Activated naive CD8-positive, alpha-beta T cell (primary cell): ENCODE data around the gene KCNN2.

Experiments used
- H3K27ac Mint-ChIP-seq: one replicate; pipeline ENCODE4 v1.8.0; 2021; ENCODE audit warnings: mixed read lengths
- H3K27me3 Mint-ChIP-seq: one replicate; pipeline ENCODE4 v1.8.0; 2021; ENCODE audit warnings: mixed read lengths
- H3K36me3 Mint-ChIP-seq: one replicate; pipeline ENCODE4 v1.8.0; 2021; ENCODE audit warnings: mixed read lengths
- H3K4me1 Mint-ChIP-seq: one replicate; pipeline ENCODE4 v1.8.0; 2021; ENCODE audit warnings: low read depth, mixed read lengths
- H3K4me3 Mint-ChIP-seq: one replicate; pipeline ENCODE4 v1.8.0; 2021; ENCODE audit warnings: mild to moderate bottlenecking, mixed read lengths
- H3K9me3 Mint-ChIP-seq: one replicate; pipeline ENCODE4 v1.8.0; 2021; ENCODE audit warnings: low read depth, mixed read lengths

KCNN2 gene

DNA sequence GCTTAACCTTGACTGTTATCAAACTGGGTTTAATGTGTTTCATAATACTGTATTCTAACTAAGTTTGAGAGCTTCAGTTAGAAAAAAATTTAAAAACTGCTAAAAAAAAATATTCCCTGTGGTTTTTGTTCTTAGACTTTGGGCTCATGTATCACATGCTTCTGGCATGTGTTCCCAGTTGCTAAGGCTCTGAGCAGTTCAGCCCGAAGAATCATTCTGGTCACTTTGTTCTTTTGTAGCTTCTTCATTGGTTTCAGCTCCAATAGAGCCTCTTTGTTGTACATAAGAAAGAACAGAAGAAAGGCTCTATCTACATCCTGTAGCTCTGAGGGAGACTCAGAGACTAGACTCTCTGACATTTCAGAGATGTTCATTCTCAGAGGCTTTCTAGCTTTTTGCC lies 25.6 kb downstream of the KCNN2 start:
- Mint-ChIP-seq H3K4me1 (no peaks in the 10 kb centered on the region), H3K9me3 (no peaks in the 10 kb centered on the region), H3K4me3 (no peak overlapping the region), H3K27me3 (peaks cover 2% of the 10 kb centered on the region), H3K36me3 (no peaks in the 10 kb centered on the region), H3K27ac (no peak overlapping the region)

DNA sequence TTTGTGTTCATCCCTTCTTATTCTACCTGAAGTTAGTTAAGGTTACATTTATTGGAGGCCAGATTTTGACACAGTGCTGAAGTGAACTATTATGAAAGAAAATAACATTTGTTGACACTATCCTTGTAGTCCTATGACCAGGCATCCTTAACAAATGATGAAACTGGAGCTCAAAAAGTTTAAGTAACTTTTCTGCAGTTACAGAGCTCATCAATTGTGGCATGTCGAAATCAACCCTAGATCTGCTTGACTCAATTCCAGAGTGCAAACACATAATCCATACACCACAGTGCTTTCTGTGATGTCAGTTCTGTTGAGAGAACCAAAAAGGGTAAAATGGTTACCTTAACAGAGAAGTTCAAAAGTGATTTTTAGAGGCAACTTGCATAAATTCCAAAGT lies 28.6 kb downstream of the KCNN2 start:
- H3K4me1 Mint-ChIP-seq, result no peaks in the 10 kb centered on the region
- no peak overlapping the region for H3K4me3 Mint-ChIP-seq
- no peak overlapping the region for H3K27ac Mint-ChIP-seq
- no peaks in the 10 kb centered on the region for H3K27me3 Mint-ChIP-seq
- no peaks in the 10 kb centered on the region for H3K36me3 Mint-ChIP-seq
- no peaks in the 10 kb centered on the region for H3K9me3 Mint-ChIP-seq

DNA sequence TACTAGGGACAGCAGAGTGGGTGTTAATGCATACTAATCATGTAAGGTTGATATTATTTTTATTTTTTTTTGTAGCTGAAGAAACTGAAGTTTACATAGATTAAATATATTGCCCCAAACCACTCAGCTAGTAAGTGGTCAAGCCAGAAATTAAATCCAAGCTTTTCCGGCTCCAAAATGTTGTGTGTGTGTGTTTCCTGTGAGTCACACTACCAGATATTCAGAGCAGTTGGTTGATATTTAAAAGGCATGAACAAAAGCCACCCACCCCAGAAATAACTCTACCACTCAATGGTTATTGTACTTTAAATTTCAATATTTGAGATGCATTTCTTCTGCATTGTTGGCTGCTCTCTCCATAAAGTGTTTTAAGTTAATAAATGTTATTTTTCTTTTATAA lies 29.5 kb downstream of the KCNN2 start:
- Mint-ChIP-seq H3K4me1 (no peaks in the 10 kb centered on the region), H3K27ac (no peak overlapping the region), H3K4me3 (no peak overlapping the region), H3K27me3 (no peaks in the 10 kb centered on the region), H3K36me3 (no peaks in the 10 kb centered on the region), H3K9me3 (no peaks in the 10 kb centered on the region)

DNA sequence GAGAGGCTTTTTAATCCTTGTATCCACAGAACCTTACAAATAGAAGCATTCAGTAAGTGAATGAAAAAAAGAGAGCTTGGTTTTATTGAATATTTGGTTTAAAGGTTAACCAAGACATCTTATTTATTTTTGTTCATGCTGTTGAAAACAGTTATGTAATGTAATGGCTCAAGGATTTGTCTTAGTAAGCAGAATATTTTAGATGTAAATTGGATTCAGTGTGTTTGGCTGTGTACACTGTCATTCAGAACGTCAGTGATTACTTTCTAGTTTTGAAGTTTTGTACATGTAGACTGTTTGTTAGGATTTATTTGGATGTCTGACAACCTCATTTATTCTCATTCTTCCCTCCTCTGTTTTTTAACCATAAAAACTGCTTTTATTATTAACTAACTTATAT lies 31.3 kb downstream of the KCNN2 start:
- Mint-ChIP-seq H3K4me1 (no peaks in the 10 kb centered on the region), H3K27ac (no peak overlapping the region), H3K27me3 (no peaks in the 10 kb centered on the region), H3K4me3 (no peak overlapping the region), H3K9me3 (no peaks in the 10 kb centered on the region), H3K36me3 (no peaks in the 10 kb centered on the region)

DNA sequence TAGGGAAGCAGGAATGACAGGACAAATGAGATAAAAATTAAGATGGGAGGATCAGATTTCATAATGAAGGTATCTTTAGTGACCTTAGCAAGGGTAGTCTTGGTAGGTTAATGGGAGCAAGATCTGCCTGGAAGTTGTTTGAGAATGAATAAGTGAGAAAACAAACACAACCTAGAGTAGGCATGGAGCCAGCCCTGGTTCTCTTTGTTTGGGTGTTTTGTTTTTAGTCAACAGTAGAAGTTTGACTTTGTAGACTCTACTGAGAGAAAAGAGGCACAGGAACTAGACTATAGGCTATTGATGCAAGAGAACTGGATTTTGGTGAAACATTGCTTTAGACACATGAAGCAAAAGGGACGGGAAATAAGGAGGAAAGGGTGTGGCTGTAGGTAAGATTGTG lies 40.3 kb downstream of the KCNN2 start:
- H3K4me3 Mint-ChIP-seq, result no peak overlapping the region
- H3K27ac Mint-ChIP-seq, result no peak overlapping the region
- no peaks in the 10 kb centered on the region for H3K9me3 Mint-ChIP-seq
- no peaks in the 10 kb centered on the region for H3K4me1 Mint-ChIP-seq
- no peaks in the 10 kb centered on the region for H3K36me3 Mint-ChIP-seq
- peaks cover 2% of the 10 kb centered on the region for H3K27me3 Mint-ChIP-seq

DNA sequence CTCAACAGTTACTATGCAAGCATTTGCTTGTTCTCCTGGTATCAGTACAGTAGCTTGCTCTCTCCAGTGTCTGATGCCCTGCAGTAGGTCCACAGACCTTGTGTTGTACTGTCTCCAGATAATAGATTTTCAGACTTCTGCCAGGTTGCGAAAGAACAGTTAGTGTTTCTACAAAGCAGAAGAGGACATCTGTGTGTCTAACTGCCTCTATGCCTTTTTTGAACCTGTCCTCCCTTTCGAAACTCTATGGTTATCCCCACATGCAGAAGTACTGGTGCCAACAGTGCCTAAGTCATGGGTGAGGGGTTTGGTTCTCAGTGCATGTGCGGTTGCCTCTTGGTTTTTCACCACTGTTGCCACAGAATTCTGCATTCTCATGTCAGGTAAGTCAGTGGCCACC lies 45.9 kb downstream of the KCNN2 start:
- Mint-ChIP-seq H3K4me1 (no peaks in the 10 kb centered on the region), H3K27ac (no peak overlapping the region), H3K9me3 (no peaks in the 10 kb centered on the region), H3K27me3 (no peaks in the 10 kb centered on the region), H3K4me3 (no peak overlapping the region), H3K36me3 (no peaks in the 10 kb centered on the region)

DNA sequence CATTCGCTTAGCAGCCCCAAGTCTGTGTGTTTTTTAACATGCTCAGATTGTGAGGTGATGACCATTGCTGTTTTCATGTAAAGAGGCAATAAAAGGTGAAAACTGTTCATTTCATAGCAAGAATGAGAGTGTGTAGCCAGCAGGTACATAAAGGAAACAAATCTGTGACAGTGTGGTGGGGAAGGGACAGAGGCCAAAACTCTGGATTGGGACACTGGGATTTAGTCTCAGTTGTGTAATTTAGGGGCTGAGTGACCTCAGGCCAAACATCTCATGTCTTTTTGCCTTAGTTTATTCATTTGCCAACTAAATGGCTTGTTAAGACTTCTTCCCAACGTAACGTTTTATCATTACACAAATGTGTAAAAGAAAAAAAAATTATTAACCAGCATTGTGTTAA lies 47.0 kb downstream of the KCNN2 start:
- Mint-ChIP-seq H3K9me3 (no peaks in the 10 kb centered on the region), H3K27ac (no peak overlapping the region), H3K27me3 (no peaks in the 10 kb centered on the region), H3K36me3 (no peaks in the 10 kb centered on the region), H3K4me3 (no peak overlapping the region), H3K4me1 (no peaks in the 10 kb centered on the region)

DNA sequence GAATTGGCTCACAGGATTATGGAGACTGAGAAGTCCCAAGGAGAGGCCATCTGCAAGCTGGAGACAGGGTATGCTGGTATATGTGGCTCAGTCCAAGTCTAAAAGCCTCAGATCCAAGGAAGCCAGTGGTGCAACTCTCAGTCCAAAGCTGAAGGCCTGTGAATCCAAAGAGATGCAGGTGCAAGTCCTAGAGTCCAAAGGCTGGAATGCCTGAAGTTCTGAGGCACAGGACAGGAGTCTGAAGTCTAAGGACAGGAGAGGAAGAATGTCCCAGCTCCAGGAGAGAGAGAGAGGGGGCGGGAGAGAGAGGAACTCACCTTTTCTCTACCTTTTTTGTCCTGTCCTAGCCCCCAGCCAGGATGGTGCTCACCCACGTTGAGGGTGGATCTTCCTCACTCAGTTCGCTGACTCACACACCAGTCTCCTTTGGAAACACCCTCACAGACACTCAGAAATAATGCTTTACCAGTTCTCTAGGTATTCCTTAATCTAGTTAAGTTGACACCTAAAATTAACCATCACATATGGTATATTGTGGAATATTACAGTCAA lies 49.6 kb downstream of the KCNN2 start:
- Mint-ChIP-seq H3K4me3 (no peak overlapping the region), H3K27me3 (no peaks in the 10 kb centered on the region), H3K4me1 (no peaks in the 10 kb centered on the region), H3K36me3 (no peaks in the 10 kb centered on the region), H3K9me3 (no peaks in the 10 kb centered on the region), H3K27ac (no peak overlapping the region)

DNA sequence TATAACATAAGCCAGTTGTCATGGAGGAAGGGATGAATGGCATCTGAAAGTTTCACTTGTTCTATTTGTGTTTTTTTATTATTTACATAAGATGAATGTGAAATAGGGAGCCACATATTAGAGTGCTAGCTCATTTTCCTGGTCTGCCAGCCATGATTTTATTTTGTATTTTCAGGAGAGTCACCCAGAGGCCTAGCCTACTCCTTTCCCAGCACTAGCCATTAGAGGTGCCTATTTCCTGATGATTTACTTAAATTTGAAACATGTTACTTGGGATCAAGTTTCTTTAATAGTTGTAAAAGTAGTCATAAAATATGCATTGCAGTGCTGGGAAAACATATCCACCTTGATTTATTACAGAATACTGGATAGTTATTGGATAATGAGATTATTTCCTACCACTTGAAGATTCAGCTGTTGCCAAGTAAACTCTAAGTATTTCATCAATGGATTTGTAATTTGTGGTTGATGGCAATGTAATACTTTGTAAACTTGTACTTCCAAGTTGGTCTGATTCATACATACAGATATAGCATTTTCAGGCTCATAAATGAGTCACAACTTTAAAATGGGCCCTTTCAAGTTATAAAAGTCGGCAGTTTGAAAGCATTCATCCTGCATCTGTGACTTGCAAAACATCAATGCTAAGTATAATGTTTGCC lies 50.8 kb downstream of the KCNN2 start:
- no peaks in the 10 kb centered on the region for H3K4me1 Mint-ChIP-seq
- H3K4me3 Mint-ChIP-seq, result no peak overlapping the region
- no peaks in the 10 kb centered on the region for H3K9me3 Mint-ChIP-seq
- no peaks in the 10 kb centered on the region for H3K27me3 Mint-ChIP-seq
- H3K27ac Mint-ChIP-seq, result no peak overlapping the region
- H3K36me3 Mint-ChIP-seq, result no peaks in the 10 kb centered on the region

DNA sequence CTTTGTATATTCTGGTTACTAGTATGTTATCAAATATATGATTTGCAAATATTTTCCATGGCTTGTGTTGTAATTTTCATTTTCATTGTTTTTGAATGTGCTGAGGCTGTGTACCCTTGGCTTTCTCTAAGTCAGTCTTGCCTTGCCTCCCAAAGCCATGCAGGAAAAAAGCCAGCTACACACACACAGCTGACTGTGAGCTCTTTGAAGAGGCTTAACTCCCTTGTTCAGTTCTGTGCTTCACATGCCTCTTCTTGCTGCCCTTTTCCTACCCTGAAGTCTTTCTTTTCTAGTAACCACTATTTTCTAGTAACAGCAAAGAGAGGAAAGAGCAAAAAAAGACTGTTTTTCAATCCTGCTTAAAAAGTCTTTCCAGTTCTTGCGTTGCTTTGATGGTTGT lies 53.9 kb downstream of the KCNN2 start:
- Mint-ChIP-seq H3K36me3 (no peaks in the 10 kb centered on the region), H3K4me1 (no peaks in the 10 kb centered on the region), H3K9me3 (no peaks in the 10 kb centered on the region), H3K27me3 (no peaks in the 10 kb centered on the region), H3K4me3 (no peak overlapping the region), H3K27ac (no peak overlapping the region)

DNA sequence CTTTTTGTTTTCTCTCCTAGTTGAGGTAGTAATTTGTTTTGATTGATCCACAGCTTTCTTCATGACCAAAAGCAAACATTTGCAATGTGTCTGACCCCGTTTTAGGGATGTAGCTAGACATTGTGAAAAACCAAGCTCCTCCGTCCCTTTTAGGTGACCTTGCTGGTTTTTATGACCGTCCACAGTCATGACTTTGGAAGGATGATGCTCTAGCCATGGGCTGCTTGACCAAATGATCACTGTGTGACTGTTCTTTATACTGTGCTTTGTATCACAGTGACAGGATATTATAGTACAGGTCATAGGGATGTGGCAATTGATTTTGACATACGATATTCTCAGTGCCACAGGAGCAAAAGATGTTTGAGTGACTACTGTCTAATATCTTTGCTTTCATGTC lies 54.4 kb downstream of the KCNN2 start:
- Mint-ChIP-seq H3K4me1 (no peaks in the 10 kb centered on the region), H3K4me3 (no peak overlapping the region), H3K27ac (no peak overlapping the region), H3K36me3 (no peaks in the 10 kb centered on the region), H3K27me3 (no peaks in the 10 kb centered on the region), H3K9me3 (no peaks in the 10 kb centered on the region)

DNA sequence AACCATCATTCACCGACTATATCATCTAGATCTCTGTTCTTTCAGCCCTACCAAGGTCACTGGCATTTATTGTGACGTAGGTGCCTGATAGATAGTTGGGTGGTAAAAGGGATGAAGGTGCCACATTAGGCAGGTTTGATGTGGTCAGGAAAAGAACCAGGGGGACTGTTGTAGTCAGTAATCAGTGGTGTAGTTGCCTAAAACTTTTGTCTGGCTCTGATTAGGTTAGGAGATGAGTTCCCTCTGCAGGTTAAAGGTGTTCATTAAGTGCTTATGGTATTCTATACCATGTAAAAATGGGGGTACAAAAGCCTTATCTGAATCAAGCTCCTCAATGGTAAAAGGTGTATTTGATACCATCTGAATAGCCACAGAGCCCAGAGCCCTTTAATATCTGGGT lies 55.6 kb downstream of the KCNN2 start:
- Mint-ChIP-seq H3K4me3 (no peak overlapping the region), H3K36me3 (no peaks in the 10 kb centered on the region), H3K4me1 (no peaks in the 10 kb centered on the region), H3K27me3 (no peaks in the 10 kb centered on the region), H3K27ac (no peak overlapping the region), H3K9me3 (no peaks in the 10 kb centered on the region)

DNA sequence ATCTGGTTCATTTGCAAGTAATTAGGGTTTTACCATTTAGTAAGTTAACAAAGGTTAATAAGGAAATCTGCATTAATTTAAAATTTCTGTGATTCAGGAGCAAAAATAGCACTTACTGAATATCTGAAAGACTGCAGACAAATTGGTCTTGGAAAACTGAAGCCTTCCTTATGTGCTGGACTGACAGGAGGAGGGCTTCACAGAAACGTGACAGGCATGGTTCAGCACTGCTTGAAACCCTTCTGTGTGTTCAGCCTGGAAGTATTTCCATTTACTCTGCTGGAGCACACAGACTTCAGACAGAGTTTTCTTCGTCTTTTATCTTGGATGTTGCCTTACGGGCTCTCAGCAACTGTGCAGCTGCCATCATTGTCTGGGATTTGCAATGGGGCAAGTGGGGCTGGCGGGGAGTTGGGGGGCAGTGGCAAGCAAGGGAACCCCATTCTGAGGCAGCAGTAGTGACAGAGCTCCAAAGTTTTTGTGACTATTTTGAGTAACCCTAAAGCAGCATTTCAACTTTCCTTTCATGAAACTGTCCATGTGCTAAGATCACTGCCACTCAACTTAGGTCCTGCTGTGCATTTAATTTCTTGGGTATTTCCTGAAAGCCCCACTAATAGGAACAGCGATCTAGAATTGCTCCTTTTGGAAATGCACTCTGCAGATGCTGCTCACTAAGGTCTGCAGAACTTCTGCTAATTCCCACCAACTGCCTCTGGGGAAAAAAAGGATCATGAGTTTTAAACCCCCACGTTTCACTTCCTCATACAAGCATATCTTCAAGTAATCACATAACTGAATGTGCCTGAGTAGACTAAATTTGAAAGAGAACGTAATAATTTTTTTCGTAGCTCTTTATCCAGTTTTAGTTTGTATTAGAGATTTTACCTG lies 56.6 kb downstream of the KCNN2 start:
- no peak overlapping the region for H3K4me3 Mint-ChIP-seq
- H3K27me3 Mint-ChIP-seq, result no peaks in the 10 kb centered on the region
- no peaks in the 10 kb centered on the region for H3K36me3 Mint-ChIP-seq
- no peaks in the 10 kb centered on the region for H3K9me3 Mint-ChIP-seq
- no peaks in the 10 kb centered on the region for H3K4me1 Mint-ChIP-seq
- H3K27ac Mint-ChIP-seq, result no peak overlapping the region

DNA sequence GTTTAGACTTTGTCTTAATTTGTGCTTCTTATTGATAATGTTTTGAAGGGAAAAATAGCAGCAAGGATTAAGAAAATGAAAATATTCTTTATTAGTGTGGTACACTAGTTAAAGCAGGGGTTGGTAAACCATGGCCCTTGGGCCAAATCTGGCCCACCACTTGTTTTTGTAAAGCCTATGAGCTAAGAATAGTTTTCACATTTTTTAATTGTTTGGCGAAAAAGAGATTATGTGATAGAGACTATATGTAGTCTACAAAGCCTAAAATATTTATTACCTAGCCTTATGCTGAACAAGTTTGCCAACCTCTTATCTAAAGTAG lies 57.2 kb downstream of the KCNN2 start:
- Mint-ChIP-seq H3K36me3 (no peaks in the 10 kb centered on the region), H3K27me3 (no peaks in the 10 kb centered on the region), H3K4me1 (no peaks in the 10 kb centered on the region), H3K27ac (no peak overlapping the region), H3K9me3 (no peaks in the 10 kb centered on the region), H3K4me3 (no peak overlapping the region)

DNA sequence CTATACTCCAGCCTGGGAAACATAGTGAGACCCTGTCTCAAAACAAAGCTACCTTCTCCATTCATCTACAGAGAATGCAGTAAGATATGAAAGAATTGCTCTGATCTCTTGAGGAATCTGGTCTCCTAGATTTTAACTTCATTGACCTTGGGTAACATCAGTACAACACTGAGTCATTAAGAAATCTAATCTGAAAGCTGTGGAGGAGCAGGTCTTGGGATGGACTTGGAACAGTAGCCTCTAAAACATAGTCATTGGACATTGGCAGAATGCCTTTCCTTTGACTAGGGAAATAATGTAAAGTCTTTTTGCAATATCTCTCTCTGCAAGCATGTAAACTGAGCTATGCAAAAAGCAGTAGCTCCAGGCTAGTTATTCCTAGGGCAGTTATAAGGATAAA lies 58.1 kb downstream of the KCNN2 start:
- H3K27me3 Mint-ChIP-seq, result no peaks in the 10 kb centered on the region

DNA sequence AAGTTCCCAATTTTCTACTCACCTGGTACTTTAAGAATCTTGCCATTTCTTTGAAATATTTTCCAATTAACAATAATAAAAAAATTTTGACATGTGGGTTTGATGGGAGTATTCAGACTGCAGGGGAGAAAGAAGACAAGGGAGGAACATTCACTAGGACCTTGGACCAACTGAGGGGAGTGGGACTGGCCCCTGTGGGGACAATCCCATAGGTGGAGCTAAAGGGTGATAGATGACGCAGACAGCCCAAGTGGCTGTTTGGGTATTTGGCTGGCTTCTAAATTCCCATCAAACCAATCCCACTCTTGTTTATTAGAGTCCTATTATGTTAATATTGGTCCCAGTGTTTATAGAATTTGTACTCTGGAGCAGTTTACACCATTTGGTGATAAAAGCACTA lies 65.3 kb downstream of the KCNN2 start:
- H3K4me3 Mint-ChIP-seq, result no peak overlapping the region

More for the DNA sequence above, 58.1 kb downstream of the KCNN2 start:
- Mint-ChIP-seq H3K4me3 (no peak overlapping the region), H3K9me3 (no peaks in the 10 kb centered on the region), H3K27ac (no peak overlapping the region), H3K4me1 (no peaks in the 10 kb centered on the region), H3K36me3 (no peaks in the 10 kb centered on the region)

More for the DNA sequence above, 65.3 kb downstream of the KCNN2 start:
- no peak overlapping the region for H3K27ac Mint-ChIP-seq
- no peaks in the 10 kb centered on the region for H3K9me3 Mint-ChIP-seq
- H3K36me3 Mint-ChIP-seq, result no peaks in the 10 kb centered on the region
- peaks cover 2% of the 10 kb centered on the region for H3K27me3 Mint-ChIP-seq
- H3K4me1 Mint-ChIP-seq, result no peaks in the 10 kb centered on the region
